Keratinocyte (primary cell): ENCODE results near the gene KCNMA1. TPM values are rescaled to one million over a fixed set of nuclear protein-coding genes. Genes with fewer than 3 reads are reported as not detected.

ENCODE experiments used
- DNase-seq: peaks from one replicate; pipeline ENCODE4 v3.0.0-alpha.2; 2011; ENCODE audit warnings: low read depth, missing footprints, low spot score
- FAIRE-seq: peaks from 2 replicates; lab custom pipeline; 2011; peaks lifted over from hg19 to GRCh38; lab: Jason Lieb, UNC
- H2AFZ ChIP-seq: 2 replicates; pipeline ENCODE4 v1.6.0; 2012; ENCODE audit warnings: low read length, control low read depth, inconsistent platforms; ENCODE audit not compliant: control insufficient read depth
- H3K27ac ChIP-seq: 2 replicates; pipeline ENCODE4 v1.5.1; 2011; ENCODE audit warnings: low read length; ENCODE audit not compliant: control insufficient read depth, insufficient read depth
- H3K27me3 ChIP-seq: 3 replicates; pipeline ENCODE4 v1.6.0; 2011; ENCODE audit warnings: low read length; ENCODE audit not compliant: control insufficient read depth, insufficient read depth; ENCODE audit errors: extremely low read depth
- H3K36me3 ChIP-seq, 2 experiments: 2 replicates in 1 of 2; 3 replicates in 1 of 2; pipeline ENCODE4 v1.5.1; 2011; ENCODE audit warnings: low read length in 2 of 2, mild to moderate bottlenecking in 1 of 2; ENCODE audit not compliant: control insufficient read depth in 2 of 2, insufficient read depth in 2 of 2; ENCODE audit errors: extremely low read depth in 1 of 2
- H3K4me1 ChIP-seq: 3 replicates; pipeline ENCODE4 v1.5.1; 2011; ENCODE audit warnings: low read length; ENCODE audit not compliant: control insufficient read depth, insufficient read depth; ENCODE audit errors: extremely low read depth
- H3K4me2 ChIP-seq: 3 replicates; pipeline ENCODE4 v1.6.0; 2011; ENCODE audit warnings: low read depth, low read length; ENCODE audit not compliant: control insufficient read depth, insufficient read depth; ENCODE audit errors: extremely low read depth
- H3K4me3 ChIP-seq, 3 experiments: fragments of 200-600 bp in 1 of 3; sonication (generic) in 1 of 3; 2 replicates in 2 of 3; 3 replicates in 1 of 3; pipeline ENCODE4 v1.5.1; 2011 to 2016; ENCODE audit warnings: low read length in 3 of 3, mild to moderate bottlenecking in 3 of 3, control low read depth in 2 of 3, inconsistent platforms in 1 of 3, low read depth in 1 of 3, mixed read lengths in 1 of 3, mixed run types in 1 of 3, moderate library complexity in 1 of 3; ENCODE audit not compliant: control insufficient read depth in 2 of 3, insufficient read depth in 2 of 3; ENCODE audit errors: extremely low read depth in 1 of 3
- H3K79me2 ChIP-seq: 2 replicates; pipeline ENCODE4 v1.6.0; 2012; ENCODE audit warnings: low read length; ENCODE audit not compliant: control insufficient read depth, insufficient read depth
- H3K9ac ChIP-seq: 3 replicates; pipeline ENCODE4 v1.6.0; 2011; ENCODE audit warnings: low read length; ENCODE audit not compliant: control insufficient read depth, insufficient read depth; ENCODE audit errors: extremely low read depth
- H3K9me1 ChIP-seq: 3 replicates; pipeline ENCODE4 v1.6.0; 2011; ENCODE audit warnings: low read length; ENCODE audit not compliant: control insufficient read depth, insufficient read depth; ENCODE audit errors: extremely low read depth
- H3K9me3 ChIP-seq: 2 replicates; pipeline ENCODE4 v1.5.1; 2012; ENCODE audit warnings: low read depth, low read length; ENCODE audit not compliant: control insufficient read depth
- H4K20me1 ChIP-seq: 3 replicates; pipeline ENCODE4 v1.6.0; 2011; ENCODE audit warnings: low read length; ENCODE audit not compliant: control insufficient read depth, insufficient read depth; ENCODE audit errors: extremely low read depth
- CTCF ChIP-seq, 3 experiments: IDR thresholded peaks in 1 of 3; conservative IDR thresholded peaks in 1 of 3; optimal IDR thresholded peaks in 1 of 3; 2 replicates in 2 of 3; 3 replicates in 1 of 3; pipeline versions ENCODE3 to v1.5.1; 2011; ENCODE audit warnings: low read length in 3 of 3, mild to moderate bottlenecking in 3 of 3, moderate library complexity in 2 of 3, control low read depth in 1 of 3, inconsistent platforms in 1 of 3; ENCODE audit not compliant: insufficient read depth in 2 of 3; ENCODE audit errors: extremely low read depth in 1 of 3
- EZH2 ChIP-seq: IDR thresholded peaks from one replicate; pipeline ENCODE4 v1.6.1; 2012; ENCODE audit warnings: inconsistent platforms, mild to moderate bottlenecking, low read length, moderate library complexity
- dilution Hi-C: fragments of 300-500 bp; cut with MboI; formaldehyde crosslinking; loops from one replicate; pipeline ENCODE4 v1.7.0; 2020; ENCODE audit warnings: low sequenced_read_pairs; ENCODE audit not compliant: extremely low pct_ligation_motif_present
- polyA plus RNA-seq, 5 experiments: library from polyadenylated mRNA; depleted of rRNA in 3 of 5; stranded (reverse) in 3 of 5; stranded (forward) in 1 of 5; unstranded in 1 of 5; fragments of >200 nt; gene quantifications; 1 replicate in 1 of 5; 2 replicates in 3 of 5; 3 replicates in 1 of 5; pipeline versions ENCODE4 v1.2.1 to v1.2.3, GENCODE V29; 2011 to 2012; ENCODE audit warnings: missing spikeins in 2 of 5, low read depth in 1 of 5, low replicate concordance in 1 of 5

Gene KCNMA1
- polyA plus RNA-seq, 1 donor (not counting 4 experiments of a cell fraction or from before 2014, with no cell fraction given): 6.3 TPM

DNA sequence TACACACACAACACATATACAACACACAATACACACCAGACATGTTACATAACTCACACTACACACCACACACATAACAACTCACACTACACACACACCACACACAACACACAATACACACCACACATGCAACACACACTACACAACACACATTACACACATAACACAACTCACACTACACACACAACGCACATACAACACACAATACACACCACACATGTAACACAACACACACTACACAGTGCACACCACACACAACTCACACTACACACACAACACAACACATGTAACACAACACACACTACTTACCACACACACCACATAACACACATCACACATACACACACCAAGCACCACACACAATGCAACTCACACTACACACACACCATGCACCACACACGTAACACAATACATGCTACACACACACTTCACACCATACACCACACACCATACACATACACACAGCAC is 166.5 kb downstream of the KCNMA1 start:
- Histone ChIP-seq H3K27ac (no peak overlapping the region), H3K4me1 (peaks cover 6% of the 10 kb centered on the region), H3K9ac (no peak overlapping the region), H3K9me1 (no peaks in the 10 kb centered on the region), H3K79me2 (no peaks in the 10 kb centered on the region), H3K4me3 (no peak overlapping the region), H3K27me3 (no peaks in the 10 kb centered on the region), H3K36me3 (no peaks in the 10 kb centered on the region), H3K9me3 (no peaks in the 10 kb centered on the region), H4K20me1 (no peaks in the 10 kb centered on the region), H2AFZ (no peak overlapping the region), H3K4me2 (no peak overlapping the region)
- TF ChIP-seq EZH2: no peak
- DNase-seq (no peak), FAIRE-seq (peak; percentile 46)
- dilution Hi-C loops: no loop called here

GRCh38 chr10:77467422-77467963 is 170.1 kb downstream of the KCNMA1 start:
- TF ChIP-seq CTCF (optimal IDR thresholded peaks at IDR 0.05 in 1 of 3, IDR thresholded peaks at IDR 0.05 in 1 of 3, conservative IDR thresholded peaks at IDR 0.05 in 1 of 3; ENCODE audit: extremely low read depth in 1 of 3, insufficient read depth in 2 of 3, low read length in 3 of 3): no peak
- H3K79me2 ChIP-seq: no peaks in the 10 kb centered on the region
- H3K4me3 ChIP-seq: no peak overlapping the region
- no peaks in the 10 kb centered on the region for H3K9me1 ChIP-seq
- H3K27ac ChIP-seq: no peak overlapping the region
- dilution Hi-C loops: no loop called here
- DNase-seq (no peak), FAIRE-seq (no peak)
- no peak overlapping the region for H3K9ac ChIP-seq
- H3K36me3 ChIP-seq: no peaks in the 10 kb centered on the region
- no peaks in the 10 kb centered on the region for H3K9me3 ChIP-seq
- H4K20me1 ChIP-seq: no peaks in the 10 kb centered on the region
- no peaks in the 10 kb centered on the region for H3K27me3 ChIP-seq
- no peak overlapping the region for H3K4me2 ChIP-seq
- H3K4me1 ChIP-seq: no peaks in the 10 kb centered on the region
- H2AFZ ChIP-seq: no peak overlapping the region
